Activated CD8-positive, alpha-beta memory T cell treated with anti-CD3 and anti-CD28 coated beads for 48 hours (primary cell): ENCODE data around the gene CNN2.
"Not testable (repeated sequence)": the region's sequence is repeated elsewhere in the genome, so short reads cannot be mapped to it uniquely, and the experiment has no call there.

ENCODE experiments used
- DNase-seq, 3 experiments: peaks; one replicate each; pipeline ENCODE4 v3.0.0-alpha.2; 2020; ENCODE audit warnings: low read depth in 2 of 3, low spot score in 2 of 3

Gene CNN2

DNA sequence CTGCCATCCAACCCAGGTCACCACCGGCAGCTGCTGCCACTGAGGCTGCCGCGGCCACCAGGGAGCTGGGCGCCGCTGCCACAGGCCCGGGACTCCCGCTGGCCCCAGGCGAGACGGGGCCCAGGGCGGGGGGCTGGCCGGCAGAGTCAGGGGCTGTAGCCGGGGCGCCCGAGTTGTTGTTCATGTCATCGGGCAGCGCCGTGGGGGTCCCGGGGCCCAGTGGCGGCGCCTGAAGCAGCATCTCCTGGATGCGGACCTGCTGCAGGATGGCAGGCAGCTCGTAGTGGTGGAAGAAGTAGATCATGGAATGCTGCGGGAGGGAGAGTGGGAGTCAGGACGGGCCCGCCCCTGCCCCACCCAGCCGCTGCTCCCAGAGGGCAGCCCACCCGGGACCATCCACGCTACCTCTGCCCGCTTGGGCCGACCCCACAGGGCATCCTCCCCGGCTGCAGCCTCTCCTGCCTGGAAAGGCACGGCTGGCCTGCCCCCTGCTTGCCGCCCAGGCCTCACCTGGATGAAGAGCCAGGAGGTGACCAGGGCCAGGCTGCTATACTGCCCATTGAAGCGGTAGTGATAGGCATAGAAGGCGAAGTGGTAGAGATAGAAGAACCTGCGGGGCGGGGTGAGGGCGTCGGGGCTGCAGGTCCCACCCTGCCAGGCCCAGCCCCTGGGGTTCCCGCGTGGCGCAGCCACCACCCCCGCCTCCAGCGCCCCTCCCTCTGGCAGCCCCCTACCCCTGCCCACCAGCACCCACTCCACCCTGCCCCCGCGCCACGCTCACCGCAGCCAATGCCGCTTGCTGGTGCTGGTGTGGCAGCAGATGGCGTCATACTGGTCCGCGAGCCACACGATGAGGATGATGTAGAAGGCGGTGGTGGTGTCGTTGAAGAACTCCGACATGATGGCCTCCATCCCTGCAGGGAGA is 15.6 kb upstream of the CNN2 start:
- no peak for DNase-seq

DNA sequence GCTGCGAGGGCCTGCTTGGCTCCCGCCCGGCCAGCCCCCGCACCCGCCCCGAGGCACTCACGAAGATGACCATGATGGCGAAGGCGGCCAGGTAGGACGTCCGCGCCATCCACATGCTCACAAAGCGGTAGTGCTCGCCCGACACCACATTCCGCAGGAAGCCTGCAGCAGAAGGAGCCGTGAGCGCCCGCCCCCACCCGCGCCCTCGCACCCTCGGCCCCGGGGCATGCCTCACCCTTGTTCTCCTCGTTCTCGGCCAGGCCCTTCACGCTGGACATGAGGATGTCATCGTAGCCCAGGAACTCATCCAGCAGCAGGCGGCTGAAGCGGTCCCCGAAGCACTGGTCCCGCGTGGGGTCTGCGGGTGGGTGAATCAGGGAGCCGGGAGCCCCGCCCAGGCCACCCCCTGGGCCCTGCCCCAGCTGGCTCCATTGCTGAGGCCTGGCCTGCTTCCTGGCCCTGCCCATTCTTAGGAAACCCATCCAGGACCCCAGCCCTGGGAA is 14.5 kb upstream of the CNN2 start:
- DNase-seq, result no peak

DNA sequence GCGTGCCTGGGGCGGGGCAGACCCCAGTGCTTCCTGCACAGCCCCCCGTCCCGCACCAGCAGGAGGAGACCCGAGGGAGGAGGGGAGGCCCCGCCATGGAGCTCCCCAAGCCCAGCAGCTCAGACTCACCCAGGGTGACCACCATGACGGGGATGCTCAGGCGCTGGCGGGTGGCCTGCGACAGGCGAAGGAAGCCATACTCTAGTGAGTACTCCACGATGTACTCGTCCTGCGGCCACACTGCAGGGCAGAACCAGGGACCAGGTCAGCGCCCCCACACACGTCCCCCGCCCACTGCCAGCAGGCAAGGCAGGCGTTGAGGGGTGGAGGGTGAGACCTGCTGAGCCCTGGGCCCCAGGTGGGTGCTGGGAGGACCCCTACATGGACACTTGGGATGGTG is 14.1 kb upstream of the CNN2 start:
- no peak for DNase-seq

DNA sequence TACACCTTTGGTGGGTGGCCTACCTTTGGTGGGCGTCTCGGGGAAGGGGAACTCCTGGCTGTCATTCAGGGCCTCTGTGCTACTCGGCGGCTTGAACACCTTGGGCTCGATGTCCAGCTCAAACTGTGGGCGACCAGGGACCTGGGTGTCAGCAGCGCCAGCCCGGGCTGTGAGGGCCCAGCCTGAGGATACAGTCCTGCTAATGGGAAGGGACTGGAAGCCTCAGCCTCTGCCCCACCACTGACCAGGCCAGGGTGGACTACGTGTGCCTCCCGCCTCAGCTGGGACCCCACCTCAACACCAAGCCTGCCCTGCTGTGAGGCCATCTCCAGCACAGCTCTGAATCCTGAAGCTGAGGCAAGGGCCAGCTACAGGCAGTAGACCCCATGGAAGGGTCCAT is 13.2 kb upstream of the CNN2 start:
- no peak for DNase-seq

DNA sequence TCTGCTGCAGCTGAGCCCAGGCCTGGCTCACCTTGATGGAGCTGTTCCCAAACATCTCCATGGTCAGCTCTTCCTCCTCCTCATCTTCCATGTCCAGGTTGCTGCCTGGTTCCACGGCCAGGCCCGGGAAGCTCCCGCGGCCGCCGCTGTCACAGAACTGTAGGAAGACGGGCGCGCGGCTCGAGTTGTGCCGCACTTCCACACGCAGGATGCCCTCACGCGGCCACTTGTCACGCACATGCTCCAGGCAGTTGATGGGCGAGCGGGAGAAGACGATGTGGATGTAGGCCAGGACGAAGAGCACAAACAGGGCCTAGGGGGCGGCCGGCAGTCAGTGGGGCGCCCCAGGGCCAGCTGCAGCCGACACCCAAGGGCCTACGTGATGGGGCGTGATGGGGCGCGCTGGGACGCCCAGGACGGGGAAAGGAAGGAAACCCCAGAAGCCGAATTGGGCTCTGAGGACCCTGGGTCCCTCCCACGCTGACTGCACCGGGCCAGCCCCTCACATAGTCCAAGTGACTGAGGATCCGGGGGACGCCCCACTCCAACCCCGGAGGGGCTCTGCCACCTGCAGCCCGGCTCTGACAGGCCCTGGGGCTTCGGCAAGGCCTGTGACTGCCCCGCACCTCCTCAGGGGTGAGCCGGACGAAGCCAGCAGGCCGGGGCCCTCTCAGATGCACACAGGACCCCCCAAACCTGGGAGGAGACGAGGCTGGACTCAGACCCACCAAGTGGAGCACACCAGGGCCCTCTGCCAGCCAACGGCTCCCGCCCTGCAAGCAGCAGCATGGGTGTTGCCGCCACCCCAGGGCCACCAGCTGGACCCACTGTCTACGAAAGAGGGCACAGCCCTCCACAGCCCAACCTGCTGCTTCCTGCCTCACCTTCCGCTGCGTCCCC is 12.0 kb upstream of the CNN2 start:
- DNase-seq, result no peak

DNA sequence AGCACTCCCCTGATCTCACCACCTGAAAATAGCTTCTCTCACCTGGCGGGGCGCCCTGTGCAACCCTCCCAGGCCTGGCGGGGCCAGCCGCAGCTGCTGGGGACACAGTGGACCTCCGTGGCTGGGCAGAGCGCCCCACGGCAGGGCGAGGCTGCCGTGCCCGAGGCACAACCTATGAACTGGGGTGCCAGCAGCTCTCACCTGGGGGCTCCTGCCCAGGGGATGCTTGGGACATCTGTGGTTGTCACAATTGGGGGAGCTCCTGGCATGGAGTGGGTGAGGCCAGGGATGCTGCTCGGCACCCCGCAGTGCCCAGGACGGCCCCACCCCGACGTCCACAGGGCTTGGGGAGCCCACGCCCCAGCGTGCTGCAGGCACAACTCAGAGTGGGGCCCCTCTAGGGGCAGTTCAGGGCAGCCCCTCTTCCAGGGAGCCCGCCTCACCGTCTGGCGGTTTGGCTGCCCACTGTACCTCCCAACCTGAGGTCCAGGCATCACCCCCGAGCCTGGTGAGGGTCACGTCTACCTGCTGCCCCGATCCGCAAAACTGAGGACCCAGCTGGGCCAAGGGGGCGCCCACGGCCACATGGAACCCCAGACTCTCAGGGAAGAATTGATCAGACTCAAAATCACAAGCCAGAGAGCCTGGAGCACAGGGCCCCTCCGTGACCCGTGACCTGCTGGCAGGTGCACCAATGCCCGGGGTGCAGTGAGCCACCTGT is 11.2 kb upstream of the CNN2 start:
- no peak for DNase-seq

DNA sequence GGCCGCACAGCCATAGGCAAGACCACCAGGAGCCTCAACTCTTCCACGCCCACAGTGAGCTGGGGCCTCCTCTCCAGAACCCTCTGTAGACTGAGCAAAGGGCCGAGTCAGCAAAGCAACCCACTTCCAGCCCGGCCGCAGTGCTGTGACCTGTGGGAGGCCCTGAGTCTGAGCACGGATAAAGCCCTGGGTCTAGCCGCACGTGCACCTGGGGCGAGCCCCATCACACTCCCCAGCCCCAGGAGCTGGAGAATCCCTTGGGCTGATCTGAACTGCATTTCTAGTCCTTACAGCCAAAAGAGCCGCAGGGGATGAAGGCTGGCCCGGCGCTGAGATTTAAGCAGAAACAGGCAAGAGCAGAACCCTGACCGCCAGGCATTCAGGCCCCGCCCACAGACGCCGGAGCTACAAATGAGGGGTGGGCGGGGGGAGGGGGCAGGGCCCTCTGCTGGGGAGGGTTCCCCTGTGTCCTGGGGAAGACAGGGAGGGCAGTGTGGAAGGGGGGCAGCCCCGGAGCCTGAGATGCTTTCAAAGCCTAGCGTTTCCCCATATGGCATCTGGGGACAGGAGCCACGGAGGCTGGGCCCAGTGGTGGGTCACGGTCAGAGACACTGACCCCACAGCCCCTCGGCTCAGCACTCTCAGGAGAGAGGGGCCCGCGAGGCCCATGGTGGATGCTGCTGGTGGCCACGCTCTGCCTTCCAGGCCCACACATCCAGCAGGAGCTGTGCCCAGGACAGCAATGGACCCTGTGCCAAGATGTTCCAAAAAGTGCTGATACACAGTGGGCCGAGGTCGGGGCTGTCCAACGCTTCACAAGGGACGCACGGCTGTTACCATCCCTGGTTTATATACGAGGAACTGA is 10.4 kb upstream of the CNN2 start:
- DNase-seq, result no peak

DNA sequence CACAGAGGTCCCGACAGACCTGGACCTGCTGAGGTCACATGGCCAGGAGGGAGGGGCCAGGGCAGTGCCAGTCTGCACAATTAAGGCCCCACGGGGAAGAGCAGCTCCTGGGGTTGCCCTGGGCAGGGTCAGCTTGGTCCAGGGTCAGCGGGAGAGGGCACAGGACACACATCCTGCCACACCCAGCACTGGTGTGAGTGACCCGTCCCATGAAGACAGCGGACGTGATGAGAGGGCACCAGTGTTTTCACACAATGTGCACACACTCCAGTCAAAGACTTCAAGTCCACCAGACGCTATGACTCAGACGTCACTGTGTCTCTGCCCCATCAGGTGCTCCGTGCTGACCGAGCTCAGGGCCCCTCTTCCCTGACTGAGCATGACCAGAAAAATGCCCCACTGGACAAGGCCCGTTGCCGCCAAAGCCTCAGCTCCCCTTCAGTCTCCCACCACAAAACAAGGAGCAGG is 9.7 kb upstream of the CNN2 start:
- DNase-seq, result no peak

DNA sequence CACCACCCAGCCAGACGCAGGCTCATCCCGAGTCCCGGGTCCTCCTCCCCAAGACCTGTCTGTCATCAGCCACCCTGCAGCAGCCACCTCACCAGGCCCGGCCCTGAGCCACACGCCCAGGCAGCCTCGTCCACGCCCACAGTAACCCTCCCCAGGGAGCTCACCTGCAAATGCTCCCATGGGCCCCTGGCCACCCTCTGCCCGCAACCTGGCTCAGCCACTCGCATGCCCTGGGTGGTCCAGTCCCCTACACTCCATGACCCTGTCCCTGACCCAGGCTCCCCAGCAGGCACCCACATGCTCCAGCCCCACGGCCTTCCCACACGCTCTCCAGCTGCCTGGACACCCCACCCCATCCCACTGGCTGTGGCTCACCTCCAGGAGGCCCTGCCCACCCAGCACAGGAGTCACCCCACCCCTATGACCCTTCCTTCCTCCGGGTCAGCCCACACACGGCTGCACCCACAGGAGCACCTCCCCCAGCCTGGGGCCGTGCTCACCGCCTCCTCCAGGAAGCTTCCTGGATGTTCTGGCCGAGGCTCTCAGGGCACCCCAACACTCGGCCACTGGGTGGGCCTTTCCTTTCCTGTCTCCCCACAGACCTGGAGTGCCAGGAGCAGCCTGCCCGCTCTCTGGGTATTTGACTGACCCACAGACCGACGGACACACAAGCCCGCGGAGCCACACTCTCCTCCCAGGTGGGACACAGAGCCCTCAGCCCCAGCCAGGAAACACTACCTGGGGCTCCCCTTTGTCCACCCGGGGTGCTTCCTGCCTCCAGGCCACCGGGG is 9.1 kb upstream of the CNN2 start:
- DNase-seq, result no peak

DNA sequence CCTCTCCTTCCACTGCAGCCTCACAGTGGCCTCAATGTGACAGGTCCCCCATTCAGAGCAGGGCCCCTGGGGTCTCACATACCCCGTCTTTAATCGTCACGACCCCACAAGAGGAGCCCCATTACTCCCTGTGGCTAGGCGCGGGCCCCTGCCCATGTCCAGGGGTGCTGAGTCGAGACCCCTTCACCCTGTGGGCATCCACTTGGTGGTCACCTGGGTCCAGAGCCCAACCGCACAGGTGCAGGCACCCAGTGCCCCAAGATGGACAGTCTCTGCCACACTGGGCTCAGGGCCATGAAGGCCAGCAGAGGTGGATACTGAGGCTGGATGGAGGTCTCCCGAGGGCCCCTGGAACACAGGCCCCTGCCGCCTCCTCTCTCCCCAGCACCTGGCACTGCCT is 8.5 kb upstream of the CNN2 start:
- no peak for DNase-seq

DNA sequence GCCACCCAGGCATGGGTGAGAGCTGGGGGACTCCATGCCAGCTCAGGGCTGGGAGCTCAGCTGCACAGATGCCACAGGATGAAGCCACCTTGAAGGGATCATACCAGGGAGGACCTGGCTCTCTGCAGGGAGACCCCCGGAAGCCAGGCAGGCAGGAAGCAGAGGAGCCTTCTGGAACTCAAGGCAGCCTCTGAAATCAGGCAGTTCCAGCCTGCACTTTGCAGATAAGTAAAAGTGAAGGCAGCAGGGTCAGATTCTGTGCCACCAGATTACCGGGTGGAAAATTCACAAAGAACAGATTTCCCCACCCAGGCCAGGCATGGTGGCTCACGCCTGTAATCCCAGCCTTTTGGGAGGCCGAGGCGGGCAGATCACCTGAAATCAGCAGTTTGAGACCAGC is 8.0 kb upstream of the CNN2 start:
- no peak for DNase-seq

DNA sequence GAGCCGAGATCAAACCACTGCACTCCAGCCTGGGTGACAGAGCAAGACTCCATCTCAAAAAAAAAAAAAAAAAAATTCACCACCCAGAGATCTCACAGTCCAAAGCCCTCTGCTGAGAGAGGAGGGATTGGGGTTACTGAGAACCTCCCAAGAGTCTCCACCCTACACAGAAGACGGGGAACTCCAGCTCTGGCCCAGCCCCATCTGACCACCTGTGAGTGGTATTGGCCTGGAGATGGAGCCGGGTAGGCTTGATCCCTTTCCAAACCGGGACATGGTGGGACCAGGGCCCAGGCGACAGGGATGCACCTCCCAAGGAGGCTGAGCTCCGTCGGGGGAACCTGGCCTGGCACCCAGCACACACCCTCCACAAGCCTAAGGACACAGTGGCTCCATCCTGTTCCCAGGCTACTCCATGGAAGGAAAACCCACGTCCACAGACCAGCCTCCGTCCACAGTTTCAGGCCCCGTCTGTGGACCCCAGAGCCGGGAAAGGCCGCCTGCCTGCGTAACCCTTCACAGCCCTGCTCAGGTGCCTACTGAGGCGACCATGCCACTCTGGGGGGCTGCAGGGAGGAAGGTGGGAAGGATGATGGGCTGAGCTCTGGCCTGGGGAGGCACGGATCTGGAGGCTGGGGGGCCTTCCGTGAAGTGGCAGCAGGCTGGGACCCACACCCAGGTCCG is 7.3 kb upstream of the CNN2 start:
- DNase-seq, result no peak

DNA sequence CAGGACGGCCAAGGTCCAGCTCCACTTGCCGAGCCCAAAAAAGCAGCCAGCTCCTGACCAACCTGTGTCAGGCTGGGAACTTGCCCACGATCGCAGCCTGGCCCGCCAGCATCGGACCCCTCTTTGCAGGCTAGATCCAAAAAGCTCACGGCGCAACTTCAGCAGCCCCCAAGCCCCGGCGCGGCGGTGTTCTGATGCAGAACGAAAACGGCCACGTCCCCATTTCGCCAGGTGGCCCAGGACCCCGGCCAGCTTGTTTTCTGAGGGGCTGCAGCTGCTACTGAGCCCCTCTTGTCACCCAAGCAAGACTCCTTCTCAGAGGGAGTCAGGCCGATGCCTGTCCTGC is 6.8 kb upstream of the CNN2 start:
- no peak for DNase-seq

DNA sequence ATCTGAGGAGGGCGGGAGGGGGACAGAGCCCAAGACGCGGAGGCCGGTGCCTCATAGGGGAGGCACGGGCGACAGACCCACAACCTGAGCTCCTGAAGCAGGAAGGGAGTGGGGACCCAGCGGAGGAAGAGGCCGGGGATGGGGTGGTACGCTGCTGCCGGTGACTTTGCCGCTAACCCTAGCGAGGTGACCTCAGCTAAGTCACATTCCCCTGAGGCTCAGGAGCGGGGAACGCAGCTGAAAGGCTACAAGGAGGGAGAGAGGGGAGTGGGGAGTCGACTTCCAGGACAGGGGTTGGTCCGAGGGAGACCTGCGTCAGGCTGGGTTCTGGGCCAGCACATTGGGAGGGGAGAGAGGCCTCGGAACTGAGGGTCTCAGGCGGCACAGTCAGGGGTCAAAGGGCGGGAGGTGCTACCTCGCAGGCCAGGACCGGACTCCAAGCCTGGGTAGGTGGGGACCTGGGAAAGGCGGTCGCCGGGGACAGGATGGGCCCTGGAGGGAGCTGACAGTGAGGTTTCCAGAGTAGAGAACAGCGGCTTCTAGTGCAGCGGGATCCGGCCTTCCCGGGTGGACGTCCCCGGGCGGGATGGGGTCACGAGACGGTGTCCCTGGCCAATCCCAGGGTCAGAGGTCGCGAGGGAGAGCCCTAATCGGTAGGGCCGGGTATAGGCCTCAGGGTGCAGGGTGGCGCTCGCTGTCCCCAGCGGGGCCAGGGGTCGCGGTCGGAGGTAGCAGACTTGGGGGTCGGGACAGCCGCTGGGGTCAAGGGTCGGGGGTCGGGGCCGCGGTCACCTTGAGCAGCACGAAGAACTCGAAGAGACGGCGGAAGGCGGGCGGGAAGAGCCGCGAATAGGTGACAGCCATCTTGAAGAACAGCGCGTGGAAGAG is 6.2 kb upstream of the CNN2 start:
- DNase-seq, result no peak

DNA sequence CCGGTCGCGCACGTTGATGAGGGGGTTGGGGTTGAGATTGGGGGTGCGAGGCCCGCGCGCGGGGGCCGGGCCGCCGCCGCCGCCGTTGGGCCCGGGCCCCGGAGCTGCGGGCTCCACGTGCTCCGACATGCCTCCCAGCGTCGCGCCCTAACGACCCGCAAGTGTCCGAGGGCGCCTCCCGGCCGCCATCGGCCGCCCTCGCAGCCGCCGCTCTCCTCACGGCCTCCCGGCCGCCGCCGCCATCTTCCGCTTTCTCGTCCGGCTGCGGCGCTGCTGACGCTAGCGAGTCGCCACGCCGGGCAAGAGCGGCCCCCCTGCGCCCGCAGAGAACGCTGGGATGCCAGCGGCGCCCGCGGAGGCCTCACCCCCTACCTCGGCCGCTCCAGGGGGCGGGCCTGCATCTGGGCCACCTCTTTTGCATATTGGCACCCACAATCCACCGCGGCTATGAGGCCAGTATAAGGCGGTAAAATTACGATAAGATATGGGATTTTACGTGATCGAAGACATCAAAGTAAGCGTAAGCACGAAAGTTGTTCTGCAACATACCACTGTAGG is 5.5 kb upstream of the CNN2 start, which contains the start of gene TMEM259:
TSS of gene TMEM259 (minus strand) at position 256 of the 558 bp plus-strand sequence. CDS start at position 129, 127 bp downstream.
- peak; percentile 89 to 96 (median 89) for DNase-seq

DNA sequence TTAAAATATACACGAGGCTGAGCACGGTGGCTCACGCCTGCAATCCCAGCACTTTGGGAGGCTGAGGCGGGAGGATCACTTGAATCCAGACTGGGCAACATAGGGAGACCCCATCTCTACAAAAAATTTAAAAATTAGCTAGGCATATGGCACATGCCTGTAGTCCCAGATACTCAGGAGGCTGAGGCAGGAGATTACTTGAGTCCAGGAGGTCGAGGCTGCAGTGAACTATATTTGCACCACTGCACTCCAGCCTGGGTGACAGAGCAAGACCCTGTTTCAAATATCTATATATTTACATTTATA is 2.6 kb upstream of the CNN2 start:
- not testable (repeated sequence) for DNase-seq

DNA sequence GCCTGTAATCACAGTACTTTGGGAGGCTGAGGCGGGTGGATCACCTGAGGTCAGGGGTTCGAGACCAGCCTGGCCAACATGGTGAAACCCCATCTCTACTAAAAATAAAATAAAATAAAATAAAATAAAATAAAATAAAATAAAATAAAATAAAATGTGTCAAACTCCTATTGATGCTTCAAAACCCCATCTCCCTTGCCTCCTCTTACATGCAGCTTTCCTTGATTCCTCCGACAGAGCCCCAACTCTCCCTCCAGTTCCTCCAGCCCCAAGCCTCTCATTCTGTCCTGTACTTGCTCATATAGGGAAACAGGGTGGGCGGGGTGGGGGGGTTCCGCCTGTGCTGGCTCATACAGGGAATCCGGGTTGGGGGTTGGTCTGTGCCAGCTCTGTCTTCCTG is 1.3 kb upstream of the CNN2 start:
- DNase-seq, result not testable (repeated sequence)
